HUES48 (cell line): ENCODE data around the gene LRBA.

Experiments used
- H3K27ac ChIP-seq: one replicate; pipeline ENCODE4 v1.7.0; 2013; ENCODE audit warnings: low read depth, low read length, inconsistent platforms
- H3K27me3 ChIP-seq: 2 replicates; pipeline ENCODE4 v1.6.1; 2013; ENCODE audit warnings: mild to moderate bottlenecking, low read length; ENCODE audit not compliant: control insufficient read depth, insufficient read depth
- H3K36me3 ChIP-seq: 2 replicates; pipeline ENCODE4 v1.6.1; 2013; ENCODE audit warnings: low read length; ENCODE audit not compliant: control insufficient read depth, insufficient read depth
- H3K4me1 ChIP-seq: 2 replicates; pipeline ENCODE4 v1.6.1; 2013; ENCODE audit warnings: mild to moderate bottlenecking, low read length; ENCODE audit not compliant: control insufficient read depth, insufficient read depth
- H3K4me3 ChIP-seq: 2 replicates; pipeline ENCODE4 v1.5.1; 2013; ENCODE audit warnings: mild to moderate bottlenecking, low read depth, low read length
- H3K9ac ChIP-seq: 2 replicates; pipeline ENCODE4 v1.6.1; 2013; ENCODE audit warnings: mild to moderate bottlenecking, low read depth, low read length, moderate library complexity
- H3K9me3 ChIP-seq: 2 replicates; pipeline ENCODE4 v1.6.1; 2013; ENCODE audit warnings: low read length; ENCODE audit not compliant: control insufficient read depth, insufficient read depth

Gene LRBA

GRCh38 chr4:150250998-150251651, 764.0 kb downstream of the LRBA start:
- no peaks in the 10 kb centered on the region for H3K36me3 ChIP-seq
- H3K9me3 ChIP-seq = no peaks in the 10 kb centered on the region
- H3K27me3 ChIP-seq = no peaks in the 10 kb centered on the region
- no peak overlapping the region for H3K4me3 ChIP-seq
- peaks cover 4% of the 10 kb centered on the region; the same call in 1 of the 2 replicates for H3K4me1 ChIP-seq
- no peak overlapping the region for H3K9ac ChIP-seq
- no peak overlapping the region for H3K27ac ChIP-seq

- H3K4me1 ChIP-seq = peaks cover 4% of the 10 kb centered on the region; the same call in 1 of the 2 replicates
- no peaks in the 10 kb centered on the region for H3K27me3 ChIP-seq
- no peak overlapping the region for H3K4me3 ChIP-seq
- H3K36me3 ChIP-seq = no peaks in the 10 kb centered on the region
- no peak overlapping the region for H3K9ac ChIP-seq
- H3K27ac ChIP-seq = no peak overlapping the region
- H3K9me3 ChIP-seq = no peaks in the 10 kb centered on the region
Measured at GRCh38 chr4:150250293-150250997, 764.6 kb downstream of the LRBA start.

GRCh38 chr4:150248181-150248580, 766.9 kb downstream of the LRBA start:
- Histone ChIP-seq H3K36me3 (no peaks in the 10 kb centered on the region), H3K9ac (no peak overlapping the region), H3K27me3 (no peaks in the 10 kb centered on the region), H3K27ac (no peak overlapping the region), H3K4me3 (no peak overlapping the region), H3K9me3 (no peaks in the 10 kb centered on the region), H3K4me1 (peaks cover 13% of the 10 kb centered on the region)

GRCh38 chr4:150247184-150247583, 767.9 kb downstream of the LRBA start:
- Histone ChIP-seq H3K4me1 (peaks cover 13% of the 10 kb centered on the region), H3K9me3 (no peaks in the 10 kb centered on the region), H3K9ac (no peak overlapping the region), H3K4me3 (no peak overlapping the region), H3K27ac (no peak overlapping the region), H3K27me3 (no peaks in the 10 kb centered on the region), H3K36me3 (no peaks in the 10 kb centered on the region)

- H3K27ac ChIP-seq = peak overlapping the region; percentile 32
- no peak overlapping the region for H3K4me3 ChIP-seq
- H3K27me3 ChIP-seq = no peaks in the 10 kb centered on the region
- no peak overlapping the region for H3K9ac ChIP-seq
- H3K36me3 ChIP-seq = no peaks in the 10 kb centered on the region
- H3K9me3 ChIP-seq = no peaks in the 10 kb centered on the region
- peaks cover 13% of the 10 kb centered on the region for H3K4me1 ChIP-seq
Measured at GRCh38 chr4:150244600-150244999, 770.5 kb downstream of the LRBA start.

- Histone ChIP-seq H3K27me3 (no peaks in the 10 kb centered on the region), H3K4me3 (no peak overlapping the region), H3K9ac (no peak overlapping the region), H3K27ac (no peak overlapping the region), H3K36me3 (no peaks in the 10 kb centered on the region), H3K4me1 (peaks cover 10% of the 10 kb centered on the region), H3K9me3 (no peaks in the 10 kb centered on the region)
Measured at GRCh38 chr4:150243932-150244331, 771.2 kb downstream of the LRBA start.

- no peaks in the 10 kb centered on the region for H3K27me3 ChIP-seq
- no peak overlapping the region for H3K4me3 ChIP-seq
- no peak overlapping the region for H3K9ac ChIP-seq
- H3K36me3 ChIP-seq = no peaks in the 10 kb centered on the region
- H3K4me1 ChIP-seq = peaks cover 10% of the 10 kb centered on the region
- H3K9me3 ChIP-seq = no peaks in the 10 kb centered on the region
- H3K27ac ChIP-seq = no peak overlapping the region
Measured at GRCh38 chr4:150242820-150243458, 772.1 kb downstream of the LRBA start.

GRCh38 chr4:150240011-150240410, 775.1 kb downstream of the LRBA start:
- H3K27me3 ChIP-seq = no peaks in the 10 kb centered on the region
- H3K9me3 ChIP-seq = no peaks in the 10 kb centered on the region
- H3K36me3 ChIP-seq = no peaks in the 10 kb centered on the region
- H3K27ac ChIP-seq = no peak overlapping the region
- H3K4me3 ChIP-seq = no peak overlapping the region
- H3K9ac ChIP-seq = no peak overlapping the region
- H3K4me1 ChIP-seq = peaks cover 17% of the 10 kb centered on the region

- Histone ChIP-seq H3K9ac (no peak overlapping the region), H3K27me3 (no peaks in the 10 kb centered on the region), H3K9me3 (no peaks in the 10 kb centered on the region), H3K36me3 (no peaks in the 10 kb centered on the region), H3K4me3 (no peak overlapping the region), H3K27ac (no peak overlapping the region), H3K4me1 (peaks cover 8% of the 10 kb centered on the region)
Measured at GRCh38 chr4:150238591-150238990, 776.5 kb downstream of the LRBA start.

- Histone ChIP-seq H3K27me3 (no peaks in the 10 kb centered on the region), H3K4me1 (peaks cover 8% of the 10 kb centered on the region), H3K9me3 (no peaks in the 10 kb centered on the region), H3K27ac (no peak overlapping the region), H3K4me3 (no peak overlapping the region), H3K36me3 (no peaks in the 10 kb centered on the region), H3K9ac (no peak overlapping the region)
Measured at GRCh38 chr4:150237110-150237872, 777.8 kb downstream of the LRBA start.
